Measurements from ENCODE around the gene BMPR1A. TPM values are rescaled to one million over a fixed set of nuclear protein-coding genes. Genes with fewer than 3 reads are reported as not detected.
A peak's percentile ranks its signal among the peaks of the same experiment; 100 is the strongest.

BMPR1A gene
- total RNA-seq, 1 donor from 2014 or later, result 20.8 TPM

- peaks cover 42% of the 10 kb centered on the region for H3K36me3 Mint-ChIP-seq (ENCODE audit: low read depth, unreplicated experiment)
- DNase-seq (ENCODE audit: low spot score), result no peak
- H3K9me3 Mint-ChIP-seq (ENCODE audit: unreplicated experiment), result no peaks in the 10 kb centered on the region
- peaks cover 15% of the 10 kb centered on the region for H3K27me3 Mint-ChIP-seq (ENCODE audit: unreplicated experiment)
- TF ChIP-seq CTCF (IDR thresholded peaks at IDR 0.05; ENCODE audit: unreplicated experiment), result no peak
- H3K27ac Mint-ChIP-seq (ENCODE audit: unreplicated experiment), result peak overlapping the region; percentile 18
- H3K4me1 Mint-ChIP-seq (ENCODE audit: unreplicated experiment), result peaks cover 35% of the 10 kb centered on the region
- H3K4me3 Mint-ChIP-seq (ENCODE audit: unreplicated experiment), result peak overlapping the region; percentile 67
Observed at GRCh38 chr10:86943316-86944030, 187.1 kb downstream of the BMPR1A start.

- Mint-ChIP-seq H3K9me3 (ENCODE audit: unreplicated experiment) (no peaks in the 10 kb centered on the region), H3K27ac (ENCODE audit: unreplicated experiment) (no peak overlapping the region), H3K27me3 (ENCODE audit: unreplicated experiment) (peaks cover 15% of the 10 kb centered on the region), H3K4me1 (ENCODE audit: unreplicated experiment) (peaks cover 41% of the 10 kb centered on the region), H3K36me3 (ENCODE audit: low read depth, unreplicated experiment) (peaks cover 46% of the 10 kb centered on the region), H3K4me3 (ENCODE audit: unreplicated experiment) (peak overlapping the region; percentile 15)
- TF ChIP-seq CTCF (IDR thresholded peaks at IDR 0.05; ENCODE audit: unreplicated experiment), result no peak
- DNase-seq (ENCODE audit: low spot score), result no peak
Observed at GRCh38 chr10:86944031-86944419, 187.6 kb downstream of the BMPR1A start.

GRCh38 chr10:86944471-86944870, 188.1 kb downstream of the BMPR1A start:
- Mint-ChIP-seq H3K27me3 (ENCODE audit: unreplicated experiment) (peaks cover 15% of the 10 kb centered on the region), H3K4me1 (ENCODE audit: unreplicated experiment) (peaks cover 44% of the 10 kb centered on the region), H3K9me3 (ENCODE audit: unreplicated experiment) (no peaks in the 10 kb centered on the region), H3K4me3 (ENCODE audit: unreplicated experiment) (peak overlapping the region; percentile 73), H3K27ac (ENCODE audit: unreplicated experiment) (no peak overlapping the region), H3K36me3 (ENCODE audit: low read depth, unreplicated experiment) (peaks cover 48% of the 10 kb centered on the region)
- TF ChIP-seq CTCF (IDR thresholded peaks at IDR 0.05; ENCODE audit: unreplicated experiment), result no peak
- DNase-seq (ENCODE audit: low spot score), result no peak

- no peak overlapping the region for H3K27ac Mint-ChIP-seq (ENCODE audit: unreplicated experiment)
- H3K4me1 Mint-ChIP-seq (ENCODE audit: unreplicated experiment), result peaks cover 44% of the 10 kb centered on the region
- H3K4me3 Mint-ChIP-seq (ENCODE audit: unreplicated experiment), result peak overlapping the region; percentile 73
- no peak for DNase-seq (ENCODE audit: low spot score)
- no peak for TF ChIP-seq CTCF (IDR thresholded peaks at IDR 0.05; ENCODE audit: unreplicated experiment)
- peaks cover 48% of the 10 kb centered on the region for H3K36me3 Mint-ChIP-seq (ENCODE audit: low read depth, unreplicated experiment)
- no peaks in the 10 kb centered on the region for H3K9me3 Mint-ChIP-seq (ENCODE audit: unreplicated experiment)
- H3K27me3 Mint-ChIP-seq (ENCODE audit: unreplicated experiment), result peaks cover 12% of the 10 kb centered on the region
Observed at GRCh38 chr10:86944907-86945306, 188.5 kb downstream of the BMPR1A start.

GRCh38 chr10:86945361-86946212, 189.2 kb downstream of the BMPR1A start:
- H3K4me1 Mint-ChIP-seq (ENCODE audit: unreplicated experiment), result peaks cover 47% of the 10 kb centered on the region
- peaks cover 48% of the 10 kb centered on the region for H3K36me3 Mint-ChIP-seq (ENCODE audit: low read depth, unreplicated experiment)
- peaks cover 12% of the 10 kb centered on the region for H3K27me3 Mint-ChIP-seq (ENCODE audit: unreplicated experiment)
- H3K27ac Mint-ChIP-seq (ENCODE audit: unreplicated experiment), result no peak overlapping the region
- peak overlapping the region; percentile 31 for H3K4me3 Mint-ChIP-seq (ENCODE audit: unreplicated experiment)
- DNase-seq (ENCODE audit: low spot score), result no peak
- H3K9me3 Mint-ChIP-seq (ENCODE audit: unreplicated experiment), result no peaks in the 10 kb centered on the region
- no peak for TF ChIP-seq CTCF (IDR thresholded peaks at IDR 0.05; ENCODE audit: unreplicated experiment)

Measured in endothelial cell (in vitro differentiated cells).